Esophagus muscularis mucosa (tissue), 4 donors: ENCODE data around the gene ENTPD6.

ENCODE experiments used
- CTCF ChIP-seq, 3 experiments: fragments of 200-600 bp in 2 of 3; fragments of 450-650 bp in 1 of 3; sonication (generic) in 2 of 3; IDR thresholded peaks; one replicate each; pipeline ENCODE4 v1.5.1; 2017 to 2019; ENCODE audit warnings: antibody characterized with exemption in 3 of 3, mild to moderate bottlenecking in 2 of 3, moderate library complexity in 1 of 3
- EP300 ChIP-seq: sonication (generic); formaldehyde crosslinking; IDR thresholded peaks from one replicate; pipeline ENCODE4 v1.6.1; 2017; ENCODE audit warnings: antibody characterized with exemption
- POLR2A ChIP-seq: fragments of 450-650 bp; IDR thresholded peaks from one replicate; pipeline ENCODE4 v1.6.1; 2017; ENCODE audit warnings: antibody characterized with exemption, moderate library complexity, mild to moderate bottlenecking, low read depth
- POLR2AphosphoS5 ChIP-seq, 2 donors: sonication (generic); formaldehyde crosslinking; IDR thresholded peaks; one replicate each; pipeline ENCODE4 v1.6.1; 2017; ENCODE audit warnings: antibody characterized with exemption in 2 of 2

DNA sequence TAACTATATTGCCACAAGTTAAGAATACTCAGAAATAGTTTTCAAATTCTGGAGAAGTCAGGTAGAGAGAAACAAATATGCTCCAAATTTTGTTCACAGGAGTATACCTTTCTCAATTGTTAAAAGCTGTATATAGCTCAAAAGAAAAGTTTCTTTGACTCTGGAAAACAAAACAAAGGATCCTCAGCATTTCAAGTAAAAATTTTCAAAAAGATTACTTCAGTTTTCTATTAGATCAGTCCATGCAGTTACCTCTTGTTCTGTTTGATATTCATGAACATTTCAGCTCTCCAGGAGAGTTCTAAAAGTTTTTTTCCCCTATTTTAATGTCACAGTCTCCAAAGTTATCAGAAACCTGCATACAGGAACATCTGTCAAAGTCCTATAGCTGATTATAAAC, 30.4 kb upstream of the ENTPD6 start:
- no peak for TF ChIP-seq CTCF (IDR thresholded peaks at IDR 0.05)
- no peak for TF ChIP-seq POLR2A
- TF ChIP-seq EP300 = no peak
- TF ChIP-seq POLR2AphosphoS5 (IDR thresholded peaks at IDR 0.05) = no peak
